CD4-positive, alpha-beta T cell treated with Interleukin-6 at 100 ng/mL for 8 hours (primary cell): ENCODE results near the gene ZNF354B.
"Not testable (repeated sequence)": the region's sequence is repeated elsewhere in the genome, so short reads cannot be mapped to it uniquely, and the experiment has no call there.

ENCODE experiments used
- DNase-seq: peaks from one replicate; pipeline ENCODE4 v3.0.0-alpha.2; 2020; ENCODE audit warnings: mixed read lengths, low spot score

Gene ZNF354B

GRCh38 chr5:178859625-178860521 is at the start of gene ZNF354B:
Gene ZNF354B (plus strand): TSS chr5:178859953. CDS start chr5:178861048, 1,095 bp downstream.
- peak; percentile 89 for DNase-seq

- DNase-seq, result no peak
Observed at GRCh38 chr5:178817506-178817905, 42.2 kb upstream of the ZNF354B start.

GRCh38 chr5:178818094-178818493 is 41.7 kb upstream of the ZNF354B start:
- no peak for DNase-seq

GRCh38 chr5:178820001-178820400 is 39.8 kb upstream of the ZNF354B start:
- no peak for DNase-seq

- DNase-seq, result no peak
Observed at GRCh38 chr5:178825444-178825843, 34.3 kb upstream of the ZNF354B start.

- DNase-seq, result no peak
Observed at GRCh38 chr5:178826216-178826615, 33.5 kb upstream of the ZNF354B start.

- DNase-seq, result no peak
Observed at GRCh38 chr5:178827636-178828035, 32.1 kb upstream of the ZNF354B start.

- DNase-seq, result no peak
Observed at GRCh38 chr5:178831049-178831448, 28.7 kb upstream of the ZNF354B start.

- no peak for DNase-seq
Observed at GRCh38 chr5:178832618-178833201, 27.0 kb upstream of the ZNF354B start.

- DNase-seq, result no peak
Observed at GRCh38 chr5:178836628-178837027, 23.1 kb upstream of the ZNF354B start.

GRCh38 chr5:178838695-178839318 is 20.9 kb upstream of the ZNF354B start:
- not testable (repeated sequence) for DNase-seq

- peak; percentile 35 for DNase-seq
Observed at GRCh38 chr5:178839319-178839704, 20.4 kb upstream of the ZNF354B start.

GRCh38 chr5:178840399-178840798 is 19.4 kb upstream of the ZNF354B start:
- DNase-seq, result not testable (repeated sequence)

- no peak for DNase-seq
Observed at GRCh38 chr5:178849316-178849715, 10.4 kb upstream of the ZNF354B start.

- no peak for DNase-seq
Observed at GRCh38 chr5:178851951-178852350, 7.8 kb upstream of the ZNF354B start.

GRCh38 chr5:178854284-178854683 is 5.5 kb upstream of the ZNF354B start:
- no peak for DNase-seq

- DNase-seq, result not testable (repeated sequence)
Observed at GRCh38 chr5:178860615-178861014, 862 bp downstream of the ZNF354B start.

- no peak for DNase-seq
Observed at GRCh38 chr5:178861627-178862026, 1.9 kb downstream of the ZNF354B start.

- DNase-seq, result no peak
Observed at GRCh38 chr5:178866946-178867345, 7.2 kb downstream of the ZNF354B start.

- no peak for DNase-seq
Observed at GRCh38 chr5:178869577-178869976, 9.8 kb downstream of the ZNF354B start.

GRCh38 chr5:178870411-178870810 is 10.7 kb downstream of the ZNF354B start:
- no peak for DNase-seq

- DNase-seq, result no peak
Observed at GRCh38 chr5:178872302-178872701, 12.5 kb downstream of the ZNF354B start.

GRCh38 chr5:178883115-178883694 is 23.5 kb downstream of the ZNF354B start:
- DNase-seq, result not testable (repeated sequence)
